Transverse colon (tissue), 4 donors: ENCODE results near the gene DHRS12. TPM values are rescaled to one million over a fixed set of nuclear protein-coding genes. Genes with fewer than 3 reads are reported as not detected.
A peak's percentile ranks its signal among the peaks of the same experiment; 100 is the strongest.
"Not testable (repeated sequence)": the region's sequence is repeated elsewhere in the genome, so short reads cannot be mapped to it uniquely, and the experiment has no call there.

Experiments used
- DNase-seq: peaks from one replicate; pipeline ENCODE4 v3.0.0-alpha.2; 2019
- H3K27ac ChIP-seq, 4 donors: fragments of 200-600 bp; sonication (generic); 2 replicates each; pipeline ENCODE4 v1.5.1; 2016 to 2018; ENCODE audit warnings: inconsistent platforms in 4 of 4
- H3K27me3 ChIP-seq: fragments of 200-600 bp; sonication (generic); 2 replicates; pipeline ENCODE4 v1.5.1; 2017; ENCODE audit warnings: inconsistent platforms
- H3K36me3 ChIP-seq, 4 donors: fragments of 200-600 bp; sonication (generic); 2 replicates each; pipeline ENCODE4 v1.5.1; 2017 to 2019; ENCODE audit warnings: inconsistent platforms in 4 of 4
- H3K4me1 ChIP-seq, 4 donors: fragments of 200-600 bp; sonication (generic); 2 replicates each; pipeline ENCODE4 v1.5.1; 2017 to 2020; ENCODE audit warnings: inconsistent platforms in 4 of 4
- H3K4me3 ChIP-seq, 4 donors: fragments of 200-600 bp; sonication (generic); 1 replicate in 1 of 4; 2 replicates in 3 of 4; pipeline versions ENCODE4 v1.5.1 to v1.6.1; 2017 to 2019; ENCODE audit warnings: inconsistent platforms in 4 of 4
- H3K9me3 ChIP-seq, 2 donors: fragments of 200-600 bp; sonication (generic); 2 replicates each; pipeline ENCODE4 v1.5.1; 2017 to 2019; ENCODE audit warnings: inconsistent platforms in 2 of 2
- CTCF ChIP-seq, 5 experiments: fragments of 200-600 bp in 3 of 5; fragments of 450-650 bp in 2 of 5; sonication (generic) in 3 of 5; IDR thresholded peaks; 1 replicate in 2 of 5; 2 replicates in 3 of 5; pipeline ENCODE4 v1.5.1; 2016 to 2017; ENCODE audit warnings: antibody characterized with exemption in 5 of 5, inconsistent platforms in 3 of 5, mild to moderate bottlenecking in 2 of 5, moderate library complexity in 1 of 5
- EP300 ChIP-seq: sonication (generic); formaldehyde crosslinking; IDR thresholded peaks from one replicate; pipeline ENCODE4 v1.6.1; 2017; ENCODE audit warnings: antibody characterized with exemption, low read depth
- POLR2A ChIP-seq: fragments of 450-650 bp; IDR thresholded peaks from one replicate; pipeline ENCODE4 v1.6.1; 2016; ENCODE audit warnings: antibody characterized with exemption, mild to moderate bottlenecking, moderate library complexity
- POLR2AphosphoS5 ChIP-seq, 3 donors: sonication (generic); formaldehyde crosslinking; IDR thresholded peaks; one replicate each; pipeline ENCODE4 v1.6.1; 2016; ENCODE audit warnings: antibody characterized with exemption in 3 of 3
- WGBS, 2 donors: methylation state at CpG; one replicate each; pipeline ENCODE4 v1.1.5; 2018; ENCODE audit warnings: low coverage in 1 of 2; 5-methylcytosine and 5-hydroxymethylcytosine counted together
- in situ Hi-C, 4 donors: fragments of 200-750 bp; cut with MboI; loops; one replicate each; pipeline versions ENCODE4 v1.15.0 to v1.15.1; 2017; ENCODE audit warnings: low sequenced_read_pairs in 3 of 4, low pct_ligation_motif_present in 1 of 4, low pct_unique_long_range_greater_than_20kb in 1 of 4
- intact Hi-C: fragments of 100-400 bp; cut with DNase I; formaldehyde crosslinking; loops from one replicate; pipeline ENCODE4 v1.15.1; 2023; ENCODE audit warnings: low total_unique reads
- total RNA-seq, 4 donors: library from RNA; depleted of rRNA; stranded (reverse); fragments of >200 nt; gene quantifications; one replicate each; pipeline ENCODE4 v1.1.0, GENCODE V29; 2016

DHRS12 gene
- total RNA-seq, 4 donors from 2014 or later = 5.2 to 17.8 (median 13.5) TPM

GRCh38 chr13:51825681-51826254 lies 21.8 kb upstream of the DHRS12 start:
- Histone ChIP-seq H3K4me1 (peaks cover 0 to 27% (median 4%) of the 10 kb centered on the region in 4 donors), H3K9me3 (no peaks in the 10 kb centered on the region), H3K27ac (peak overlapping the region in 3 of 4 donors; percentile 17 to 44 (median 33)), H3K36me3 (no peaks in the 10 kb centered on the region), H3K27me3 (no peaks in the 10 kb centered on the region), H3K4me3 (no peak overlapping the region)
- in situ Hi-C loops = no loop called here
- 77 to 85% methylated on average over 7 to 10 of the region's 10 CpGs for WGBS, 2 donors
- TF ChIP-seq CTCF (IDR thresholded peaks at IDR 0.05) = no peak
- no peak for TF ChIP-seq POLR2A
- TF ChIP-seq POLR2AphosphoS5 (IDR thresholded peaks at IDR 0.05) = no peak
- no peak for TF ChIP-seq EP300
- no peak for DNase-seq
- intact Hi-C loops = no loop called here

- H3K27me3 ChIP-seq = no peaks in the 10 kb centered on the region
- no peaks in the 10 kb centered on the region for H3K9me3 ChIP-seq
- no peak for DNase-seq
- TF ChIP-seq EP300 (no peak), POLR2AphosphoS5 (IDR thresholded peaks at IDR 0.05) (no peak), POLR2A (no peak), CTCF (IDR thresholded peaks at IDR 0.05) (no peak)
- intact Hi-C loops (no loop called here), in situ Hi-C loops (no loop called here)
- H3K4me3 ChIP-seq = no peak overlapping the region
- H3K27ac ChIP-seq = peak overlapping the region in 3 of 4 donors; percentile 17 to 44 (median 33)
- H3K36me3 ChIP-seq = no peaks in the 10 kb centered on the region
- H3K4me1 ChIP-seq = peaks cover 0 to 27% (median 4%) of the 10 kb centered on the region in 4 donors
- WGBS, 2 donors = 81% methylated on average over 2 of the region's 2 CpGs
Observed at GRCh38 chr13:51825165-51825592, 21.2 kb upstream of the DHRS12 start.

GRCh38 chr13:51824712-51825111 lies 20.7 kb upstream of the DHRS12 start:
- intact Hi-C loops, H3K36me3 ChIP-seq, H3K4me3 ChIP-seq, H3K27me3 ChIP-seq, H3K9me3 ChIP-seq, DNase-seq: not testable (repeated sequence)
- in situ Hi-C loops = loop anchor here in 1 of 4 donors (25.0 kb wide), 2 partner anchors 313 to 613 kb away; partner anchors contain the start of gene NEK5
- Histone ChIP-seq H3K4me1 (peaks cover 0 to 27% (median 4%) of the 10 kb centered on the region in 4 donors), H3K27ac (peak overlapping the region in 3 of 4 donors; percentile 17 to 44 (median 33))
- WGBS, 2 donors = 87% methylated on average over 11 of the region's 11 CpGs; no CpG with 5 or more reads in 1 of the 2 donors

- no peak for TF ChIP-seq CTCF (IDR thresholded peaks at IDR 0.05)
- TF ChIP-seq EP300 = no peak
- TF ChIP-seq POLR2A = no peak
- TF ChIP-seq POLR2AphosphoS5 (IDR thresholded peaks at IDR 0.05) = no peak
- in situ Hi-C loops = loop anchor here in 1 of 4 donors (25.0 kb wide), 2 partner anchors 313 to 613 kb away; partner anchors contain the start of gene NEK5
- no peak for DNase-seq
- intact Hi-C loops = no loop called here
- 71 to 87% methylated on average over 2 of the region's 2 CpGs for WGBS, 2 donors
- Histone ChIP-seq H3K9me3 (no peaks in the 10 kb centered on the region), H3K4me1 (peaks cover 0 to 27% (median 4%) of the 10 kb centered on the region in 4 donors), H3K27me3 (no peaks in the 10 kb centered on the region), H3K4me3 (no peak overlapping the region), H3K27ac (no peak overlapping the region), H3K36me3 (no peaks in the 10 kb centered on the region)
Observed at GRCh38 chr13:51823863-51824262, 19.9 kb upstream of the DHRS12 start.
